ENCODE results near the gene BTAF1. TPM values are rescaled to one million over a fixed set of nuclear protein-coding genes. Genes with fewer than 3 reads are reported as not detected.

The BTAF1 gene
- total RNA-seq, 2 donors from 2014 or later, result 12.0 to 21.9 TPM

- intact Hi-C loops (cut with DNase I), result no loop called here
- no peak for ATAC-seq
Observed at GRCh38 chr10:91907033-91907594, 16.5 kb upstream of the BTAF1 start.

GRCh38 chr10:91907914-91908336, 15.6 kb upstream of the BTAF1 start:
- ATAC-seq (peak in 1 of 2 donors; percentile 24), DNase-seq (no peak)
- intact Hi-C loops (cut with DNase I), result no loop called here

More at GRCh38 chr10:91907033-91907594, 16.5 kb upstream of the BTAF1 start:
- no peak for DNase-seq

GRCh38 chr10:91908337-91909116, 15.0 kb upstream of the BTAF1 start:
- intact Hi-C loops (cut with DNase I), result no loop called here
- DNase-seq (peak; percentile 84), ATAC-seq (peak; percentile 96)

- intact Hi-C loops (cut with DNase I), result no loop called here
- ATAC-seq (peak; percentile 58 to 61), DNase-seq (peak; percentile 31)
Observed at GRCh38 chr10:91909117-91909677, 14.4 kb upstream of the BTAF1 start, which contains the start of gene FGFBP3. FGFBP3 (minus strand) TSS chr10:91909486; CDS start chr10:91908969, 517 bp downstream.

GRCh38 chr10:91910467-91910866, 13.1 kb upstream of the BTAF1 start:
- ATAC-seq, result no peak
- intact Hi-C loops (cut with DNase I), result loop anchor here in 1 of 2 donors (5.0 kb wide), 1 partner anchor 153 kb away; no protein-coding TSS in a partner anchor
- DNase-seq, result no peak

- intact Hi-C loops (cut with DNase I), result no loop called here
- ATAC-seq (no peak), DNase-seq (no peak)
Observed at GRCh38 chr10:91919651-91920050, 3.9 kb upstream of the BTAF1 start.

- DNase-seq (no peak), ATAC-seq (peak in 1 of 2 donors; percentile 26)
- intact Hi-C loops (cut with DNase I), result no loop called here
Observed at GRCh38 chr10:91924212-91925021, 847 bp downstream of the BTAF1 start.

- intact Hi-C loops (cut with DNase I), result no loop called here
- DNase-seq (no peak), ATAC-seq (peak in 1 of 2 donors; percentile 30)
Observed at GRCh38 chr10:91925022-91925320, 1.4 kb downstream of the BTAF1 start.

- DNase-seq, result no peak
- intact Hi-C loops (cut with DNase I), result no loop called here
- ATAC-seq, result no peak
Observed at GRCh38 chr10:91930939-91931338, 7.4 kb downstream of the BTAF1 start.

- ATAC-seq (no peak), DNase-seq (no peak)
- intact Hi-C loops (cut with DNase I), result no loop called here
Observed at GRCh38 chr10:91931526-91932190, 8.1 kb downstream of the BTAF1 start.

GRCh38 chr10:91932737-91933136, 9.2 kb downstream of the BTAF1 start:
- no peak for DNase-seq
- no peak for ATAC-seq
- intact Hi-C loops (cut with DNase I), result no loop called here

GRCh38 chr10:91935886-91936285, 12.3 kb downstream of the BTAF1 start:
- intact Hi-C loops (cut with DNase I), result no loop called here
- DNase-seq (no peak), ATAC-seq (no peak)

- intact Hi-C loops (cut with DNase I), result no loop called here
- ATAC-seq (no peak), DNase-seq (no peak)
Observed at GRCh38 chr10:91939653-91940052, 16.1 kb downstream of the BTAF1 start.

GRCh38 chr10:91941426-91941825, 17.9 kb downstream of the BTAF1 start:
- intact Hi-C loops (cut with DNase I), result no loop called here

GRCh38 chr10:91944880-91945630, 21.5 kb downstream of the BTAF1 start:
- ATAC-seq (no peak), DNase-seq (no peak)
- intact Hi-C loops (cut with DNase I), result no loop called here

More at GRCh38 chr10:91941426-91941825, 17.9 kb downstream of the BTAF1 start:
- DNase-seq, result no peak
- no peak for ATAC-seq

GRCh38 chr10:91953600-91954160, 30.1 kb downstream of the BTAF1 start:
- no peak for DNase-seq
- no peak for ATAC-seq
- intact Hi-C loops (cut with DNase I), result no loop called here

- DNase-seq (no peak), ATAC-seq (no peak)
- intact Hi-C loops (cut with DNase I), result no loop called here
Observed at GRCh38 chr10:91955114-91955513, 31.5 kb downstream of the BTAF1 start.

- no peak for ATAC-seq
Observed at GRCh38 chr10:91957091-91957490, 33.5 kb downstream of the BTAF1 start.

More at GRCh38 chr10:91957091-91957490, 33.5 kb downstream of the BTAF1 start:
- intact Hi-C loops (cut with DNase I), result no loop called here
- DNase-seq, result no peak
